HG03280 (cell line): ENCODE measurements around the gene SEPTIN1.
"Not testable (repeated sequence)": the region's sequence is repeated elsewhere in the genome, so short reads cannot be mapped to it uniquely, and the experiment has no call there.

Source experiments
- ATAC-seq: cut with Tn5 transposase; IDR thresholded peaks from one replicate; pipeline ENCODE4 v1.9.1; 2021; ENCODE audit warnings: mild to moderate bottlenecking, moderate library complexity; ENCODE audit not compliant: unreplicated experiment

The SEPTIN1 gene

DNA sequence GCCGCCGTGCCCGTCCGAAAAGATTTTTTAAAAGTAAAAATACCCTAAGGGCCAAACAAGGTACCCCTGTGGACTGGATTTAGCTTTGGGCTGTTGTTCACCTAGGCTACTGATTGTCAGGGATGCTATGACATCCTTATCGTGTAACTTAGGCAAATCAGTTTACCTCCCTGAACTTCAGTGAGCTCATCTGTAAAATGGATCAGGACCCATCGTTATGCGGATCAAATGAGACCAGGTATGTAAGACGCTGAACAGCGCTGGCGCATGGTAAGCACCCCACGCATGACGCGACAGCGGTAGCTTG lies 24.4 kb upstream of the SEPTIN1 start:
- no peak for ATAC-seq

DNA sequence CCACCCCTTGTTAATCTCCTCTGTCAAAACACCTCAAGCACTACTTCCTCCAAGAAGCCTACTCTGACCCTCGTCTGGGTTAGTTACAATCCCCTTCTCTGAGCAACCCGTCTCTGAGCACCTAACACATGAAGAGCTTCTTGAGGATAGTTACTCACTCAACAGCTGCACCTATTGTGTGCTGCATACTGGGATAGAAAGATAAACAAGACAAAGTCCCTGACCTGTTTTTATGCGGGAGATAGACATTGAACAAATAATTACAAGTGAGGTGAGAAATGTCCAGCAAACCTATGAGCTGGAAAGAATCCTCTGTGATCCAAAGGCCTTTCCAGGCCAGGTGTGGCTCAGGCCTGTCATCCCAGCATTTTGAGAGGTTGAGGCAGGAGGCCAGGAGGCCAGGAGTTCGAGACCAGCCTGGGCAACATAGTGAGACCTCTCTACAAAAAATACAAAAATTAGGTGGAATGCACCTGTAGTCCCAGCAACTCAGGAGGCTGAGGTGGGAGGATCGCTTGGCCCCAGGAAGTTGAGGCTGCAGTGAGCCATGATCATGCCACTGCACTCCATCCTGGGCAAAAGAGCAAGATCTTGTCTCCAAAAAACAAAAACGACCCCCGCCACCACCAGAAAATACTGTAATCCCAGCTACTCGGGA lies 19.5 kb upstream of the SEPTIN1 start:
- no peak for ATAC-seq

DNA sequence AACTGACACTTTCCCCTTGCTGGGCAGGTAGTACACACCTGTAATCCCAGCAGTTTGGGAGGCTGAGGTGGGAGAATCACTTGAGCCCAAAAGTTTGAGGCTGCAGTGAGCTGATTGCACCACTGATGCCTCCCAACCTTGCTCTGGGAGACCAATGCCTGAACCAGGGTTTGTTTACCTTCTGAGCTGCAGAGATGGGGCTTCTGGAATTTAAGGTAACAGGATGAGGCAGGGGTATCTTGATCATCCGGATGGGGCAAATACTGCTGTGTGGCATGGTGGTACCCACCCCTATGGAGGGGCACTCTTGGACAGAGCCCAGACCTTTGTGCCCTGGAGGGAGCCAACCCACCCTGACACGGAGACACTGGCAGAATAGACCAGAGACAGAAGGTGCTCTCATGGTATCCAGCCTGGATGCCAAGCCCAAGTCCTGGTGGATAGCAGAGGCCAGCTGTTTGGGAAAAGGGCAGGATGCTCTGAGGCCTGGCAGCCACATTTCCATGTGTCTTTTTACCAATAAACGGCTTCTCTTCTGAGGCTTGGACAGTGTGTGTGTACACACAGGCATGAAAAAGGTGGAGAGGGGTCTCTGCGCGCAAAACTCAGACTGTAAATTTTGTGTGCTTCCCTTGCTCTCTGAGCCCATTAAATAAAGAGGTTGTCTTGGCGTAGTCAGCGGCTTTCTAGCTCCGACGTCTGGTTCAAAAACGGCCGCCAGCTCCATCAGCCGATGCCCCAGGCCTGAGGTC lies 17.2 kb upstream of the SEPTIN1 start:
- no peak for ATAC-seq

DNA sequence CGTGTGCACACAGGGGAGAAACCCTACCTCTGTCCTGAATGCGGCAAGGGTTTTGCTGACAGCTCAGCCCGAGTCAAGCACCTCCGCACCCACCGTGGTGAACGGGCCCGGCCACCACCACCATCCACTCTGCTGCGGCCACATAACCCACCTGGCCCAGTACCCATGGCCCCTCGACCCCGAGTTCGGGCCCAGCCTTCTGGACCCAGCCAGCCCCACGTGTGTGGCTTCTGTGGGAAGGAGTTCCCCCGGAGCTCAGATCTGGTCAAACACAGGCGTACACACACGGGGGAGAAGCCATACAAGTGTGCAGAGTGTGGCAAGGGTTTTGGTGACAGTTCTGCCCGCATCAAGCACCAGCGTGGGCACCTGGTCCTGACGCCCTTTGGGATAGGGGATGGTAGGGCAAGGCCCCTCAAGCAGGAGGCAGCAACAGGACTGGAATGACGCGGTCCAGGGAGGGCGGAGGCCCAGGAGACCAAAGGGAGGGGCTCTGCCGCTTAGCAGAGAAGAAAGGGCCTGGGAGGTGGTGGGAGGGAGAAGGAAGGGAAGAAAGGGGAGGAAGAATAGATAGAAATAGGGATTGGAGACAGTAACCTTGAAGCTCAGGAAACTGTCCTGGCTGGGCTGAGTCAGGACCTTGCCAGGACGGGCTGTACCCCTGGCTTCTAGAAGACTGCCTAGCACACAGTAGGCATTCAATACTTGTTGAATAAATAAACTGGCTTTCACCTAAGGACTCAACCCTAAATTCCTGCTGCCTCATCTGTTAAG lies 16.5 kb upstream of the SEPTIN1 start:
- no peak for ATAC-seq

DNA sequence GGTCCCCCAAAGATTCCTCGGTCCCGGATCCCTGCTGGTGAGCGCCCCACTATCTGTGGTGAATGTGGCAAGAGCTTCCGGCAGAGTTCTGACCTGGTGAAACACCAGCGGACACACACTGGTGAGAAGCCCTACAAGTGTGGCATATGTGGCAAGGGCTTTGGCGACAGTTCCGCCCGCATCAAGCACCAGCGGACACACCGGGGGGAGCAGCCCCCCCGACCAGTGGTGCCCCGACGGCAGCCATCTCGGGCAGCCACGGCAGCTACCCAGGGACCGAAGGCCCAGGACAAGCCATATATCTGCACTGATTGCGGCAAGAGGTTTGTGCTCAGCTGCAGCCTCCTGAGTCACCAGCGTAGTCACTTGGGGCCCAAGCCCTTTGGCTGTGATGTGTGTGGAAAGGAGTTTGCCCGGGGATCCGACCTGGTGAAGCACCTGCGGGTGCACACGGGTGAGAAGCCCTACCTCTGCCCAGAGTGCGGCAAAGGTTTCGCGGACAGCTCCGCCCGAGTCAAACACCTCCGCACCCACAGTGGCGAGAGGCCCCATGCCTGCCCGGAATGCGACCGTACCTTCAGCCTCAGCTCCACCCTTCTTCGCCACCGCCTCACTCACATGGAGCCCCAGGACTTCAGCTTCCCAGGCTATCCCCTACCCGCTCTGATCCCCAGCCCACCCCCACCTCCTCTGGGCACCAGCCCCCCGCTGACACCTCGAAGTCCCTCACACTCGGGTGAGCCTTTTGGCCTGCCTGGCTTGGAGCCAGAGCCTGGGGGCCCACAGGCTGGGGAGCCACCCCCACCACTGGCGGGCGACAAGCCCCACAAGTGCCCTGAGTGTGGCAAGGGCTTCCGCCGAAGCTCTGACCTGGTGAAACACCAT lies 15.7 kb upstream of the SEPTIN1 start:
- no peak for ATAC-seq

DNA sequence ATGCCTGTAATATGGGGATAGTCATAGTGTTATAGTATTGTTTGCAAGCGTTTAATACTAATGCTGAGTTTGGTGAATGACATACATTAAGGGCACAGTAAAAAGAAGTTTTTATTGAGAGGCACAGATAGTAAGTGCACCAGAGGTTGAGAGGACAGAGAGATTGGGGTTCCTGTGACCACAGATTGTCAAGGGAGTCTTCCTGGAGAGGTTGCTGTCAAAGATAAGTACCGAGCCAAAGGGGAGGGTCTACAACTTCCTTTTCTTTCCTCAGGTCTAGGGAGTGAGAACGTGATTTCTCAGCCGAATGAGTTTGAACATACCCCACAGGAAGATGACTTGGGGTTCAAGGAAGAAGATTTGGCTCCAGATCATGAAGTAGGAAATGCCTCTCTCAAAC lies 14.7 kb upstream of the SEPTIN1 start:
- no peak for ATAC-seq

DNA sequence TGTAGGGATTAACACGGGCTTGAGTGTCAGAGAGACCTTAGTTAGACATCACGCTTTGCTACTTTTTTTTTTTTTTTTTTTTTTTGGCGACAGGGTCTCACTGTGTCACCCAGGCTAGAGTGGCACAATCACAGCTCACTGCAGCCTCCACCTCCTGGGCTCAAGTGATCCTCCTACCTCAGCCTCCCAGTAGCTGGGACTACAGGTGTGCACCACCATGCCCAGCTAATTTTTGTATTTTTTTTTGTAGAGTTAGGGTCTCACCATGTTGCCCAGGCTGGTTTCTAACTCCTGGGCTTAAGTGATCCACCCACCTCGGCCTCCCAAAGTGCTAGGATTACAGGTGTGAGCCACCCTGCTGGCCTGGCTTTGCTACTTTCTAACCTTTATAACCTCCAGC lies 14.3 kb upstream of the SEPTIN1 start:
- not testable (repeated sequence) for ATAC-seq

DNA sequence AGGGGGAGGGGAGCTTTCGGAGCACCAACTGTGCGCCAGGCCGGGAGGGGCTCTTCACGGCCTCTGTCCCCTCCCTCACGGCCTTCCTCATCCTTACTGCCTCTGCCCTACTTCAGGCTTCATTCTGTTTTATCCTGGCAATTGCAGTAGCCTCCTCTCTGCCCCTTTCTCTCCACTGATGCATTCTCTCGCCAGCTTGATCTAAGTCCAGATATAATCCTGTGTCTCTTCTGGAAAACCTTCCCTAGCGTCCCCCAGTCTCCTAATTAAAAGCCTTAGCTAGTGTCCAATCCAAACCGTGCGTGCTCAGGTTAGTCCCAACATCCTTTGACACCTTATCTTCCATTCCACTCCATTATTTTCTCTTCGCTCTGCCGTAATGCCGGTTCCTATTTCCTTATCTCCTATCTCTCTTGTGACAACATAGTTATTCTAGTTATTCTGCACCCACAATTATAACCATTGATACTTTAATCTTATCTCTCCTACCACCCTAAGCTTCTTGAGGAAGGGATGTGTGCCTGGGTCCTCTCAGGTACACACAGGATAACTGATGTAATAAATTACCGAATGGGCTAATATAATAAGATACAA lies 13.7 kb upstream of the SEPTIN1 start:
- ATAC-seq = no peak

DNA sequence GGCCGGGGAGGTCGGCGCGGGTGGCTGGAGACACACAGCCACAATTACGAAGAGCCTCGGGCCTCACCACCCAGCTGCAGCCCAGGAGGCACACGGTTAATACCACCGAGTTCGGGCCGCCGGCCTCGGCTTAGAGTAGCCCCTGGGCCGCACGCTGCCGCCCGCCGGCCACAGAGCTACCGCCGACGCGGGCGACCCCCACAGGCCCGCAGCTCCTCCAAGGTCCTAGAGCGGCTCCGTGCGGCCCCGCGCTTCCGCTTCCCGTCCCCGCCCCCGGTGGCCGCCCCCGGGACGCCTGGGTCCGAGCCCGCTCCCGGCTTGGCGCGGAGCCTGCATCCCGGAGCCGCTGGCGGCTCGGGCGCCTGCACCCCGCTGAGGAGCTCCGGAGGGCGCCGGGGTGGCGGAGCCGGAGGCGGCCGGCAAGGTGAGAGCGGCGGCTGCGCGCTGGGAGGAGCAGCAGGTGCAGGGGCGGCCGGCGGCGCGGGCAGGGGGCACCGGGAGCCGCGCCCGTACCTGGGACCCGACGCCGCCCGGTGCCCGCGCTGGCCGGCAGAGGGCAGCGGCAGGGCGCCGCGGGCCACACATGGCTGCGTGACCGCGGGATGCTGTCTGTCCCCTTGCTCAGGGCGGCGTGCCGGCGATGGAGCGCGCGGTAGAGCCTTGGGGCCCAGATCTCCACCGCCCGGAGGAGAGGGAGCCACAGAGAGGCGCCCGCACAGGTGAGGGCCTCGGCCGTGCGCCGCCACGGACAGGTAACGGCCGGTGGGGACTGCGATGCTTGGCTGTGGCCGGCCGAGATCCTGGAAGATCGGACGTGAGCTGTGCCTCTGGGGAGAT lies 13.0 kb upstream of the SEPTIN1 start, which contains the start of gene ZNF48:
ZNF48 (plus strand) TSS at position 266 of the 837 bp plus-strand sequence; CDS start at position 641, 375 bp downstream.
- peak; percentile 61 for ATAC-seq

DNA sequence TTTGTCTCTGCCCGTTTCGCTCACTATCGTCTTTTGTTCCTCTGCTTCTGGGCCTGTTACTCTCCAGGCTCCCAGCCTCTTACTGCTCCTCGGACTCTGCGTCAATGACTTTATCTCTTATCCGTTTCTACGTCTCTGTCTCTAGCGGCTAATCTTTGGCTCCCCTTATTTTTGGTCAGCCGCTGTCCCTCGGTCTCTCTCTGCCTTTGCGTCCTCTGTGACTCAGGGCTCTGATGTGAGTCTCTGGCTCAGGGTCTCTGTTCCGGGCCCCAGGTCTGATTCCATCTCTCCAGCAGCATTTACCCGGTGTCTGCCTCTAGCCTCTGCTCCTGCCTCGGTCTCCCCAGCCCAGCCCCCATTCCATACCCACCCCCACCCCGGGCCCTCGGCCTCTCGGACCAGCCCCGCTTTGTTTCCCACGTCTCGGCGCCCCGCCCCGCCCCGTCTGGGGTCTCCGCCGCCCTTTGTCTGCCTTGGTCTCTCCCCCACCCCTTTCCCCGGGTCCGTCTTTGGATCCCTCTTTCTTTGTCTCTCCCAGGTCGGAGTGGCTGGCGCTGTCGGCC lies 12.3 kb upstream of the SEPTIN1 start:
- ATAC-seq = no peak

DNA sequence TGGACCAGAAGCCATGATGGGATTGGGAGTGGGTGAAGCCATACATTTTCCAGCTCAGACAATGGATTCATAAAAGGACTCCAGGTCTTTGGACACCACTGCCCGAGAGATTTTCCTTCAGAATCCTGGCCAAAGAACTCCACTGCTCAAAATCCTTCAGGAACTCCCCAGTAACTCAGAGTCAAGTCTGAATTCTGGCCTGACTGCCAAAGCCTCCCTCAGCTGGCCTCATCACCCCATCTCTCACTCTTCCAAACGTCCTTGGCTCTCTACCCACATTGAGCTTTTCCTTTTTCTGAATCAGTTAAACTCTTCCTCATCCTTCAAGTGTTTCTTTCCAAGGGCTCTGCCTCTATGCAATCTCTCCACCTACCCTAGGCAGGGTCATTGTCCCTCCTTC lies 1.2 kb upstream of the SEPTIN1 start:
- ATAC-seq = no peak

DNA sequence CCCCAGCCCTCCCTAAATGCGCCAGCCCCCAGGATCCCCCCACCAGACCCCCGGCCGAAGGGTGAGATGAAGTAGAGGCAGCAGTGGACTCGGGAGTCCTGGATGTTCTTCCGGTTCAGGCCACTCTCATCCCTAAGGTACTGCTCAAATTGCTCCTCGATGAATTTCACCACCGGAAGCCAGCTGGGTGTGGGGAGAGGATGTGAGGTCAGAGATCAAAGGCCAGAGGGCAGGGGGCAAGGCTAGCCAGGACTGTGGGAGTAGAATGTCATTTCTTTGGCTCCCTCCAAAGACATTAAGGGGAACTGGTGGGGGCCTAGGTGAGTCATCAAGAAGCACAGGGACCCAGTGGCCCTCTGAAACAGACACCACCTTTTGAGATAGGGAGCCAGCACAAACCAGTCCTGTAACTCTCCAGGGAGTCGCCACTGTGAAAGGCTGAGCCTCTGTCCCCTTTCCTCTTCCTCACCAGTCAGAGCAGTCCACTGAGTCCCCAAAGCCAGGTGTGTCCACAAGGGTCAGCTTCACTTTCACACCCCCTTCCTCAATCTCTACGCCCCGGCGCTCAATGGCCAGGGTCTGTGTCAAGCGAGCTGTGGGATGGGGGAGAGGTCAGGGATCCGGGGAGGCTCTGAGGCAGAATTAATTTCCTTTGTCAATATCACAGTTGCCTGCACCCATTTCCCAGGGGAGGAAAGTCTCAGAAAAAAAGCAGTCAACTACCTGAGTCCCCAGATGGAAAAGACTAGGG lies 895 bp downstream of the SEPTIN1 start:
- no peak for ATAC-seq

DNA sequence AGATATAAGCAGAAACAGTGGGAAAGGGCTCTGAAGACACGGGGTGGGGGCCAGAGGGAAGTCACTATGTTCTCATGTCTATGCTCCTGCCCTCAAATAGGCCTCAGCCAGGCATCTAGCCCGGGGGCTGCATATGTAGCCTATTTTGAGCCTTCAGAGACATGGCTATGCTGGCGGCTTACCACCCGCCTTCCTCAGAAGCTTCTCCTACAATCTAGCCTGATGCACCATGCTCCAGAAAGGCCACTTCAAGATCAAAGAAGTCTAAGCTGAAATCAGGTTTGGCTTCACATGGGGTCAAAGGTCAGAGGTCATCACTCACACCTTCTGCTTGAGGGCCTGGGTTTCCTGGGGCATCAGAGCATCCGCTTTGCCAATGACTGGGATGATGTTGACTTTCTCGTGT lies 1.6 kb downstream of the SEPTIN1 start:
- ATAC-seq = no peak

DNA sequence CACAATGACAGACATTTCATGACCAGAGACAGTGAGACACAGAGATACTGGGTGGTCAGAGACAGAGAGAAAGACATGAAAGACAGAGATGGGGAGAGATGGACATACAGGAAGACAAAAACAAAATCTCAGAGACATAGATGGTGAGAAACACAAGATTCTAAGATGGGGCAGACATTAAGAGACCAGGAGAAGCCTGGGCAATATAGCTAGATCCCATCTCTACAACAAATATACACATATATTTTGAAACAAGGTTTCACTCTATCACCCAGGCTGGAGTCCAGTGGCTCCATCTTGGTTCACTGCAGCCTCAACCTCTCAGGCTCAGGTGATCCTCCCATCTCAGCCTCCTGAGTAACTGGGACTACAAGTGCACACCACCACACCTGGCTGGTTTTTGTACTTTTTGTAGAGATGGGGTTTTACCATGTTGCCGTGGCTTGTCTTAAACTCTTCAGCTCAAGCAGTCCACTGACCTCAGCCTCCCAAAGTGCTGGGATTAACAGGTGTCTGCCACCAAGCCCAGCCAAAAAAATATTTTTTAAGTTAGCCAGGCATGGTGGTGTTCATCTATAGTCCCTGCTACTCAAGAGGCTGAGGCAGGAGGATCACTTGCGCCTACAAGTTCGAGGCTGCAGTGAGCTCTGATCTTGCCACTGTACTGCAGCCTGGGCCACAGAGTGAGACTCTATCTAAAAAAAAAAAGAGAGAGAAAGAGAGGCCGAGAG lies 2.1 kb downstream of the SEPTIN1 start:
- no peak for ATAC-seq

DNA sequence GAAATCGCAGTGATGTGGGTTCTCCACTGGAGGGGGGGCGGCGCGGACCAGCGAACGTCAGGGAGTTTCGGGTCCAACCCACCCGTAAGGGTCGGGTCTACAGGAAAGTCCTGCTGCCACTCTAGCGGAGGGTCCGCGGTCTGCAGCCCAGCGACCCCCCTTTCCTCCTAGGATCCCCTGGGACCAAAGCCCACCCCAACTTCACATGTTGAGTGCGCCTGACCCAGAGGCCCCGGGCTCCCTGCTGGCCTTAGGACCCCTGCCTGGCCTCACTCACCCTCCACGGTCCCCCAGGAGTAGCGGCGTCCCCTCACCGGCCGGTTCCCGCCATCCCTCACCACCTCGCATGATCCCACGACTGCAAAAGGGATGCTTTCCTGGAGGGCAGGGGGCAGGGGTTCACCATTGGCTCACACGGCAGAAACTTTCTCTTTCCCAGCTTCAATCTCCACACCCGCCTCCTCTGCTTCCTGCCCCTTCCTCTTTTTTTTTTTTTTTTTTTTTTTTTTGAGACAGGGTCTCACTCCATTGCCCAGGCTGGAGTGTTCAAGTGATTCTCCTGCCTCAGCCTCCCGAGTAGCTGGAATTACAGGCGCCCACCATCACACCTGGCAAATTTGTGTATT lies 3.1 kb downstream of the SEPTIN1 start:
- ATAC-seq = no peak

DNA sequence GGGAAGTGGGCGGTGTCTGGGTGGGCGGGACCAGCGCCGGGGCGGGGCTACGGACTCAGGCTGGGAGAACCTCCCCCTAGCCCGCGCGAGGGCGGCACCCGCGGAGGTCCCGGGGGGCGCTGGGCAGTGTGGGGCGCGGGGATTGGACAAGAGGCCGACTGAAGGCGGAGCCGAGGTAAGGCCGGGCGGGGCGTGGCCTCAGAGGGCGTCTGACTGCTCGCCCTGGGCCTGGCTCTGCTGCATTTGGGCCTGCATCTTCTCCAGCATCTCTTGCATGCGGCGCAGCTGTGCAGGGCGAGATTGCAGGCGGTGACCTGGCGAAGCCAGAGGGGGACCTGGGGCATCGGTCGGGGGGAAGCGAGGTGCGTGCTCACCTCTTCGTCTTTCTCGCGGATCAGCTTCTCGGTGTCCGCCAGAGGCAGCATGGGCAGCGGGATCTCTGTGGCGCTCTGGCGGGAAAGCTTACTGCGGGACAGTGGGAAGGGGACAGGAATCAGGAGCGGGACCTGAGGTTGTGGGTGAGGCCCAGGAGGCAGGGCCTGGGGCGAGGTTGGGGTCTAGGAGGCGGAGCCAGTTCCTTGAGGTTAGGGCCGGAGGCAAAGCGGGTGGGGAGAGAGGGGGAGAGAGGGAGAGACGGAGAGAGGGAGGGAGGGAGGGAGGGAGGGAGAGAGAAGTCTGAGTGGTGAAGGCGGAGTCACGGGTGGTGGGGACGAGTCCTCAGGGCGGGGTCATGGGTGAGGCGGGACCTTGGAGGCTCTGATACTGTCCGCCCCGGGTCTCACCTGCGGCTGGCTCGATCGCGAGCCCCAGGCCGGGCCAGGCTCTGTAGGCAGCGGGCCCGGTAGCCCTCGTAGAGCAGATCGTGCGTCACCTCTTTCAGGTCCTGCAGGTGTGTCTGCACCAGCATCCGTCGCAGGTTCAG lies 3.9 kb downstream of the SEPTIN1 start:
- ATAC-seq = peak; percentile 92
